ENCODE results near the gene MEX3A.

- TF ChIP-seq CTCF (IDR thresholded peaks at IDR 0.05) = no peak
- no peak for TF ChIP-seq POLR2A (IDR thresholded peaks at IDR 0.05)
- no peak for TF ChIP-seq EP300 (IDR thresholded peaks at IDR 0.05)
Observed at GRCh38 chr1:156086256-156086662, 4.0 kb upstream of the MEX3A start.
